GM23338 (cell line): ENCODE measurements around the gene CYBRD1.

Experiments
- CREB1 ChIP-seq: fragments of 250-450 bp; sonication (Bioruptor Pico); IDR thresholded peaks from 2 replicates; pipeline ENCODE4 v1.5.0; 2020; ENCODE audit warnings: low read depth, mild to moderate bottlenecking, moderate library complexity
- CTCF ChIP-seq, 2 experiments: fragments of 200-600 bp in 1 of 2; sonication (generic) in 1 of 2; conservative IDR thresholded peaks; 2 replicates each; pipeline versions ENCODE4 v1.5.1 to v1.6.1; 2016 to 2017; ENCODE audit warnings: antibody characterized with exemption in 2 of 2, low read depth in 2 of 2, mild to moderate bottlenecking in 2 of 2, moderate library complexity in 1 of 2
- ETS1 ChIP-seq: IDR thresholded peaks from 2 replicates; pipeline ENCODE4 v1.6.1; 2016; ENCODE audit warnings: antibody characterized with exemption
- EZH2 ChIP-seq: fragments of 200-600 bp; sonication (generic); IDR thresholded peaks from one replicate; pipeline ENCODE4 v1.8.0; 2017; ENCODE audit warnings: antibody characterized with exemption, mild to moderate bottlenecking, low read depth; ENCODE audit not compliant: unreplicated experiment
- EZH2phosphoT487 ChIP-seq: fragments of 200-600 bp; sonication (generic); IDR thresholded peaks from one replicate; pipeline ENCODE4 v1.8.1; 2018; ENCODE audit warnings: antibody characterized with exemption; ENCODE audit not compliant: unreplicated experiment
- JUNB ChIP-seq: IDR thresholded peaks from one replicate; pipeline ENCODE4 v1.6.1; 2016; ENCODE audit warnings: antibody characterized with exemption; ENCODE audit not compliant: unreplicated experiment
- NANOG ChIP-seq: IDR thresholded peaks from 2 replicates; pipeline ENCODE4 v1.6.1; 2016; ENCODE audit warnings: antibody characterized with exemption, borderline replicate concordance
- POLR2AphosphoS5 ChIP-seq: IDR thresholded peaks from 2 replicates; pipeline ENCODE4 v1.6.1; 2016; ENCODE audit warnings: antibody characterized with exemption, low read depth
- REST ChIP-seq: IDR thresholded peaks from one replicate; pipeline ENCODE4 v1.6.1; 2018; ENCODE audit warnings: antibody characterized with exemption; ENCODE audit not compliant: unreplicated experiment
- STAT1 ChIP-seq: IDR thresholded peaks from one replicate; pipeline ENCODE4 v1.6.1; 2016; ENCODE audit warnings: antibody characterized with exemption; ENCODE audit not compliant: unreplicated experiment
- ZNF114 ChIP-seq: fragments of 250-450 bp; sonication (Bioruptor Pico); IDR thresholded peaks from 2 replicates; pipeline ENCODE4 v1.5.0; 2020; ENCODE audit warnings: mild to moderate bottlenecking, moderate library complexity
- ZNF331 ChIP-seq: fragments of 250-450 bp; sonication (Bioruptor Pico); IDR thresholded peaks from 2 replicates; pipeline ENCODE4 v1.5.0; 2020; ENCODE audit warnings: low read depth, mild to moderate bottlenecking, moderate library complexity
- ZNF462 ChIP-seq: fragments of 250-450 bp; sonication (Bioruptor Pico); IDR thresholded peaks from 2 replicates; pipeline ENCODE4 v1.5.0; 2020; ENCODE audit warnings: mild to moderate bottlenecking, moderate library complexity

GRCh38 chr2:171545086-171545485 is 22.8 kb downstream of the CYBRD1 start:
- TF ChIP-seq REST (no peak), CTCF (conservative IDR thresholded peaks at IDR 0.05; ENCODE audit: low read depth in 2 of 2) (no peak), POLR2AphosphoS5 (no peak), EZH2 (no peak), EZH2phosphoT487 (no peak), CREB1 (no peak), ZNF331 (CRISPR knock-in tag) (no peak), JUNB (no peak), ZNF114 (no peak), STAT1 (no peak), NANOG (no peak), ZNF462 (CRISPR knock-in tag) (no peak), ETS1 (no peak)
